ES-I3 (cell line): ENCODE data around the gene LDLRAD2.

ENCODE experiments used
- H3K36me3 ChIP-seq: 2 replicates; pipeline ENCODE4 v1.6.1; 2013; ENCODE audit warnings: mild to moderate bottlenecking, low read length, control low read depth, moderate library complexity; ENCODE audit not compliant: insufficient read depth
- H3K4me1 ChIP-seq: 2 replicates; pipeline ENCODE4 v1.6.1; 2013; ENCODE audit warnings: mild to moderate bottlenecking, control low read depth, low read length; ENCODE audit not compliant: insufficient read depth
- H3K9ac ChIP-seq: 2 replicates; pipeline ENCODE4 v1.6.1; 2013; ENCODE audit warnings: low read depth, mild to moderate bottlenecking, low read length, moderate library complexity
- H3K9me3 ChIP-seq: 2 replicates; pipeline ENCODE4 v1.6.1; 2013; ENCODE audit warnings: mild to moderate bottlenecking, low read length, moderate library complexity; ENCODE audit not compliant: control insufficient read depth, insufficient read depth

LDLRAD2 gene

DNA sequence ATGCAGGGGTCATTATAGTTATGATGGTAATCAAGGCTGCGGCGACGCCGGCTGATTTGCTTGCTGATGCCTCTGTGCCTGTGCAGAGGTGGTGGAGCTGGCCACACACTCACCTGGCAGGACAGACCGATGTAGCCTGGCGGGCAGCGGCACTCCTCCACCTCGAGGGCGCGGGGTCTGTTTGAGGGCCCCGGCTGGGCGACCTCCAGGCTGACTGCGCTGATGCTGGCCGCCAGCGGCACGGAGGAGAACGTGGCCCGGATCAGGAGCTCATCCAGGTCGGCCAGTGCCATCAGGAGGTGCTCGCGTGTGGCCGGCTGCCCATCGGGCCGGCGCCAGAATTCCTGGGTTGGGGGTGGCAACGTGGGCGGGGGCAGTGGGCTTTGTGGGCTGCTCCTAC lies 52.7 kb downstream of the LDLRAD2 start:
- H3K36me3 ChIP-seq: peaks cover 4% of the 10 kb centered on the region

DNA sequence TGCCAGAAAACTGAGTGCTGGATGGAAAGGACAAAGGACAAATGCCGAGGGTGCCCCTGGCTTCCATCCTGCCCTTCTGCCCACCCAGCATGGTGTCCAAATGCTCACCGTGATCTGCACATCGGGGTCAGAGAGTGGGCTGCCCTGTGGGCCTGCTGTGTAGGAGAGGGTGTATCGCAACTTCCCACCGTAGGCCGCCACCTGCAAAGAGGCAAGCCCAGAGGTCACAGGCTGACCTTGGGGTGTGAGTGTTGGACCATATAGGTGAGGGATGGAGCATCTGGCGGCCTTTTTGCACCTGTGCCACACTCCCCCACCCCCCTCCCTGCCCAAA lies 53.5 kb downstream of the LDLRAD2 start:
- H3K4me1 ChIP-seq: peaks cover 11% of the 10 kb centered on the region; the same call in 1 of the 2 replicates
- no peak overlapping the region for H3K9ac ChIP-seq
- peaks cover 4% of the 10 kb centered on the region for H3K36me3 ChIP-seq

More for the DNA sequence above, 52.7 kb downstream of the LDLRAD2 start:
- Histone ChIP-seq H3K9ac (no peak overlapping the region), H3K9me3 (no peaks in the 10 kb centered on the region), H3K4me1 (peaks cover 11% of the 10 kb centered on the region; the same call in 1 of the 2 replicates)

DNA sequence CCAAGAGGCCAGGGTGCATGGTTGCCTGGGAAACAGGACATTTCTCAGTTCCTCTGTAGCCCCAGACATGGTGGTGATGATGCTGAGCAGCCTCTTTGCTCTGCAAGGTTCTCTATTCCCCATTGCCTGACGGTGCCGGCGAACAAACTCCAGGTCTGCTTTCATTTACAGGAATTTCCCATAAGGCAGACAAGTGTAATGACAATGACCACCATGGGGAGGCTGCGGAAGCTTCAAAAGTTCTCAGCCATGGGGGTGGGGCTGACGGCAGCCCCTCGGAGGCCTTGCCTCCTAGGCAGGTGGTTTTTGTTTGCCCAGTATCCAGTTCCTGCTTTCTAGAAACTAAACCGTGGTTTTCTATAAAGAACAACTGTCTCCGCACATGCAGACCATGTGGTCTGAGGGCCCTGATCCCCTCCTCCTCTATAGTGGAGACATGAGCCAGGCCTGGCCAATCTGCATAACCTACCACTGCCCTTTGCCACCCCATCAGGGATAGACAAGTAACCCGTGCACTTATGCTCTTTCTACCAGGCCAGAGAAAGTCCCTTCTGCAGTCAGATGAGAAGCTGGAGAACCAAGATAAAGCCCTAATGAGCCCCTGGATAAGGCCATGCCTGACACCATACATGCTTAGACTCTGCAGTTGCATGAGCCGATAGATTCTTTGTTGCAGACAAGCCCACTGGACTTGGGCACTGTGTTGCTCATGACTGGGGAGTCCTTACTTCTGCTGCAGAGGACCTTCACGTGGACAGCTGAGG lies 54.1 kb downstream of the LDLRAD2 start:
- peaks cover 11% of the 10 kb centered on the region; the same call in 1 of the 2 replicates for H3K4me1 ChIP-seq
- no peaks in the 10 kb centered on the region for H3K9me3 ChIP-seq
- peaks cover 4% of the 10 kb centered on the region for H3K36me3 ChIP-seq
- H3K9ac ChIP-seq: no peak overlapping the region

More for the DNA sequence above, 53.5 kb downstream of the LDLRAD2 start:
- H3K9me3 ChIP-seq: no peaks in the 10 kb centered on the region

DNA sequence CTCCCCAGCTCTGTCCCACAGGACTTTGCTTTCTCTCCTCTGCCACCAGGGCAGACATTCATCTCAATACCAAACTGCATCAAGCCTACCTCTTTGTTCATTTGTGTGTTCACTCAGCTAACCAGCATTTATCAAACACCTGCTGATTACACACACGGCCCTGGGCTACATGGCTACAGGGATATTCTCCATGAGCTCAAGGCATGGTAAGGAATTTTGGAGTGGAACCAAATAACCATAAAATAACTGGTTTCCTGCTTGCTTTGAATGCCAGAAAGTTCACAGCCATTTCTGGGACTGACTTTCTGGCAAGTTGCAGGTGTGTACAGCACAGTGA lies 54.6 kb downstream of the LDLRAD2 start:
- peaks cover 11% of the 10 kb centered on the region; the same call in 1 of the 2 replicates for H3K4me1 ChIP-seq
- H3K9ac ChIP-seq: no peak overlapping the region
- peaks cover 1% of the 10 kb centered on the region for H3K36me3 ChIP-seq
- H3K9me3 ChIP-seq: no peaks in the 10 kb centered on the region

DNA sequence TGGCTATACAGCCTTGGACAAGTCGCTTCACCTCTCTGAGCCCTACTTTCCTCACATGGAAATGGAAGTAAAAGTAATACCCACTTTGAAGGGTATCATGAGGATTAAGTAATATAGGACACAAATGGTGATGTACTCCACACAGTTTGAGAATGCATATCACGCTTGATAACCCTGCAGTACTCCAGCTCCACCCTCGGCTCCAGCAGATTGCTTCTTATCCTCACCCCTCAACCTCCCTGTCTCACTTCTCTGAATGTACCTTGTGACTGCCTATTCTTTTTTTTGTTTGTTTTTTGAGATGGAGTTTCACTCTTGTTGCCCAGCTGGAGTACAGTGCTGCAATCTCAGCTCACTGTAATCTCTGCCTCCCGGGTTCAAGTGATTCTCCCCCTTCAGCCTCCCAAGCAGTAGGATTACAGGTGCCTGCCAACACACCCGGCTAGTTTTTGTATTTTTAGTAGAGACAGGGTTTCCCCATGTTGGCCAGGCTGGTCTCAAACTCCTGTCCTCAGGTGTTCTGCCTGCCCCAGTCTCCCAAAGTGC lies 55.5 kb downstream of the LDLRAD2 start:
- H3K4me1 ChIP-seq: peaks cover 11% of the 10 kb centered on the region; the same call in 1 of the 2 replicates

DNA sequence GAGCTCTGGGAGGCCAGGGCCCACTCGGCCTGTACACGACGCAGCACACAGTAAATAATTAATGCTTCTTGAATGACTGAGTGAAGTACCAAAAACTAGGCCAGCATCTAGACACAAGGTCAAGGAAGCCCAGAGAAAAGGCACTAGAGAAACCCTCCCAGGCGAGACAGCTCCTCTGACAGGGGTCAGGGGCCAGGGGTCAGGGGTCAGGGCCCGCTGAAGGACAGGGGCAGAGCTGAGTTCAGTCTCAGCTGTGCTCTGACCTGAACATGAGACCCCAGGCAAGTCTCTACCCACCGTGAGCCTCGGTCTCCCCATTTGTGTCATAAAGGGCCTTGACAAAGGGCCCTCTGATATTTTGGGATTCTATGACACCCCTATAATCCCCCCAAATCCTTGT lies 56.4 kb downstream of the LDLRAD2 start:
- Histone ChIP-seq H3K9me3 (no peaks in the 10 kb centered on the region), H3K36me3 (no peaks in the 10 kb centered on the region), H3K4me1 (peaks cover 11% of the 10 kb centered on the region; the same call in 1 of the 2 replicates), H3K9ac (no peak overlapping the region)

More for the DNA sequence above, 55.5 kb downstream of the LDLRAD2 start:
- H3K36me3 ChIP-seq: no peaks in the 10 kb centered on the region; the same call in 1 of the 2 replicates
- H3K9me3 ChIP-seq: no peaks in the 10 kb centered on the region
- H3K9ac ChIP-seq: no peak overlapping the region

DNA sequence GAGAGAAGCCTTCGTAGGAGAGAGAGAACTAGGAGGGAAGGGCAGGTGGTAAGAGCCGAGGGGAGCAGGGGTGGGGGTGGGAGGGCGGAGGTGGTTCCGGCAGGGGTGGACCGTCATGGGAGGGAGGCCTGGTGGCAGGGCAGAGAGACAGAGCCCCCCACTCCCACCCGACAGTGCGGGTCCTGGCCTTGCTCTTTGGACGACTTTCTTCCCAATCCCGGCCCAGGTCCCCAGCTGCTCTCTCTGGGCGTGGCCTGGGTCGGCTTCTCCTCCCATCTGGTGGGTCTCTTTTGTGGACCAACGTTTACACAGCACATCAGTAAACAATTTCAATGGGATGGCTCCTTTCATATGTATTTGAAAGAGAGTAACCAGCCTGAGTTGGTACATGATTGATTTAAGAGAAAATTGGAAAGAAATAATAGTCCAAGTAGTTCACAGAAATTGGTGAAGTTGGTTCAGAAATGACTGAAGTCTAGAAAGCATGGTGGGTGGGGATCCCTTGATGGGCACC lies 56.9 kb downstream of the LDLRAD2 start:
- Histone ChIP-seq H3K9ac (no peak overlapping the region), H3K36me3 (peaks cover under 1% of the 10 kb centered on the region; the same call in 1 of the 2 replicates), H3K9me3 (no peaks in the 10 kb centered on the region), H3K4me1 (peaks cover 11% of the 10 kb centered on the region; the same call in 1 of the 2 replicates)

DNA sequence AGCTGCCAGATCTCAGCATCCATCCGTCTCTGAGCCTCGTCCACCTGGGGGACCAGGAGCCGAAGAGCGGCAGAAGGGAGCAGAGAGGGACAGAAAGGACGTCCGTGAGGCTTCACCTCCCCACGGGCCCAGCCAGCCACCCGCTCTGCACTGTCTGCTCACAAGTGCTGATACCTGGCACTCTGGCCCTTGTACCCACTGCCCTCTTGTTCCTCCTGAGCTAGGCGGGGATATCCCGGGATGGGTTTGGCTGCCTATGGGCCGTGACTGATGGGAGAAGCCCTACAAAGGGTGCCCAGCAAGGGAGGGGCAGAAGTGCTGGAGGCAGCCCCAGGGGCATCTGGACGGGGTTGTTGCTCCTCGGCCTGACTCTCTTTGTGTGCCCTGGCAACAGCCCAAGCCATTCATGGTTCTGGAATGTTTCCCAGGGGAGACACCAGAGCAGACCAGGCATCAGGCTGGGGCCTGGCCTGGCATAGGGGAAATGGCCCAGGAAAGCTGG lies 57.6 kb downstream of the LDLRAD2 start:
- Histone ChIP-seq H3K9me3 (no peaks in the 10 kb centered on the region), H3K9ac (no peak overlapping the region), H3K4me1 (peaks cover 11% of the 10 kb centered on the region; the same call in 1 of the 2 replicates), H3K36me3 (peaks cover 5% of the 10 kb centered on the region)

DNA sequence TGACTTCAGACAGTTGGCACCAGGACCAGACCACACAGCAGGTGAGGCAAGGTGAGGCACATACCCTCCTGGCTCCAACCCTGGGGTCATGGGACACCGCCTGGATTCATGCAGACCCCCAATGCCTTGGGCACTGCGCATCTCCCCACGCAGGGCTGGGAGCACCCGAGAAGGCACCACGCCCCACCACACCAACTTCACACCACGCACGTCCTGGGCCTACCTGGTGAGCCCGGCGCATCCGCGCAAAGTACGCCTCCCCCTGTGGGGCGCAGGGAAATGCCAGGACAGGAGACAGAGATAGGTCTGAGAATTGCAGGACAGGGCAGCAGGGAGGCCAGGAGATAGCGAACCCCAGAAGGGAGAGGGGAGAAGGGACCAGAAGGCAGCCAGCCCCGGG lies 58.5 kb downstream of the LDLRAD2 start:
- Histone ChIP-seq H3K9me3 (no peaks in the 10 kb centered on the region), H3K36me3 (peaks cover 5% of the 10 kb centered on the region), H3K9ac (no peak overlapping the region), H3K4me1 (peaks cover 9% of the 10 kb centered on the region; the same call in 1 of the 2 replicates)

DNA sequence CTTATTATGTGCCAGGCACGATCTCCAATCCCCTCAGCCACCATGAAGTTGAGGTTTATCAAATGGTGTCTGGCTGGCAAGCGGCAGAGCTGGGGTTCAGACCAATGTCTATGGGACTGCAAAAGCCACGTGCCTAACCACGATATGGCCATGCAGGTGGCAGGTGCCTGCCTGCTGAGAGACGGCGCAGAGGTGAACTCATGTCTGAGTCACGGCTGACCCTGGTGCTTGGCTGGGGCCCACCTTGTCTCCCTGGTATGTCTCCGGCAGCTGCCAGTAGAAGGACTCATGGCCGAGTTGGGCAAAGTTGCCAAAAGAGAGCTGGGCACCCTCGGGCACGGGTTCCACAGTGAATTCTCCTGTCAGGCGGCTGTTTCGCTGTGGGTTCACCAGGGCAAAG lies 59.9 kb downstream of the LDLRAD2 start:
- Histone ChIP-seq H3K9me3 (no peaks in the 10 kb centered on the region), H3K4me1 (no peaks in the 10 kb centered on the region), H3K36me3 (peaks cover 5% of the 10 kb centered on the region), H3K9ac (no peak overlapping the region)

DNA sequence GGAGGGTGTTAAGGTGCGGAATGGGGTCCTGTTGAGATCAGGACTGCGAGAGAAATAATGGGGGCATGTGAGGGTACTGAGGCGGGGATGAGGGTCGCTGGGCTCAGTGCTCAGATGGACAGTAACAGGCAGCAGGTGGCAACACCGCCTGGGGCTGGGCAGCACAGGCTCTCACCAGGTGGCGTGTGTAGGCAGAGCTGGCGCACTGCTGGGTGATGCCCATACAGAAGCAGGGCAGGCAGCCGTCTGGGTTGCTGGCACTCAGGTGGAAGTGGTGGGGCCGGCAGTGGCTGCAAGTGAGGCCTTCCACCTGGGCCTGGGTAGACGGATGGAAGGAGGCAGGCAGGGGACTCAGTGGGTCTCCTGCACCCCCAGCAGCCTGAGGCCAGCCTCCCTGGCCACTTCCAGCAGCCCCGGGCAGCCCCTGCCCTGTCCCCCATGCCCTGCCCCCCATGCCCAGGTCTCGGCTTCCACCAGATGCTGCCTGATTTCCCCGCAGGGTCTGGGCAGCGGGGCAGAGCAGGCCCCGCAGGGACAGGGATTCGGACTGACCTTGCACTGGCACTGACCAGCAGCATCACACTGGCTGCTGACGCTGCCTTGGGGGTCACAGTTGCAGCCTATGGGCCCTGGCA lies 60.5 kb downstream of the LDLRAD2 start:
- Histone ChIP-seq H3K9ac (no peak overlapping the region), H3K36me3 (peaks cover 5% of the 10 kb centered on the region), H3K9me3 (no peaks in the 10 kb centered on the region), H3K4me1 (no peaks in the 10 kb centered on the region)

DNA sequence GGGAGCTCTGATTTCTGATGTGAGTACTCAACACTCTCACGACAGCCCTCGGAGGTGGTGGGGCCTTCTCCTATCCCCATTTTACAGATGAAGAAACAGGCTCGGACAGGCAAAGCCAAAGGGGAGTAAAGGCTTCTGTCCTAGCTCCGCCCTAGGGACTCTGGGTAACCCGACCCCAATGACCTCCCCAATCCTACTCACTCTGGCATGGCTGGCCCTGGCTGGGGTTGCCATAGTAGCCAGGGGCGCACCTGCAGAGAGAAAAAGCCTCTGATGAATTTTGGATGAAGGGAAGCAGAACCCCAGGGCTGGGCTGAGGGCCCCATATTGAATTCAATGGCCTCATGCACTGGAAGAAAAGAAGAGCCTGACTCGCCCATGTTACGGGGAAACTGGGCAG lies 61.1 kb downstream of the LDLRAD2 start:
- Histone ChIP-seq H3K36me3 (peaks cover 5% of the 10 kb centered on the region), H3K9me3 (no peaks in the 10 kb centered on the region), H3K9ac (no peak overlapping the region), H3K4me1 (no peaks in the 10 kb centered on the region)

DNA sequence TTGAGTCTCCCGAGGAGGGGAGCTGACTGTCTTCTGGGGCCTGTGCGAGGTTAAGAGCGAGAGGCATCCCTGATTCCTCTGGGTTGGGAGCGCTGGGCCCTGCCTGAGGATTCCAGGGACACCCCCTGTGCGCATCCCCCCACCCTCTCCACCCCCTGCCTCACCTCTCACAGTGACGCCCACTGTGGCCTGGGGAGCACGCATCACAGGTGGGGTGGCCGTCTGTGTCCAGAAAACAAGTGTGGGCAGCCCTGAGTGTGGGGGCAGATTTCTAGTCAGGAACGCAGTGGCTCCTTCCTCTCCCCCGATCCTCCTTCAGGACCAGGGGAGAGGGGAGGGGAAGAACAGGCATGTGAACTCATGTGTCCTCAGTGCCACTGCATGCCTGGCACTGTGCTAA lies 61.7 kb downstream of the LDLRAD2 start:
- H3K4me1 ChIP-seq: no peaks in the 10 kb centered on the region
- no peaks in the 10 kb centered on the region for H3K9me3 ChIP-seq
- H3K36me3 ChIP-seq: peaks cover 5% of the 10 kb centered on the region
- H3K9ac ChIP-seq: no peak overlapping the region

DNA sequence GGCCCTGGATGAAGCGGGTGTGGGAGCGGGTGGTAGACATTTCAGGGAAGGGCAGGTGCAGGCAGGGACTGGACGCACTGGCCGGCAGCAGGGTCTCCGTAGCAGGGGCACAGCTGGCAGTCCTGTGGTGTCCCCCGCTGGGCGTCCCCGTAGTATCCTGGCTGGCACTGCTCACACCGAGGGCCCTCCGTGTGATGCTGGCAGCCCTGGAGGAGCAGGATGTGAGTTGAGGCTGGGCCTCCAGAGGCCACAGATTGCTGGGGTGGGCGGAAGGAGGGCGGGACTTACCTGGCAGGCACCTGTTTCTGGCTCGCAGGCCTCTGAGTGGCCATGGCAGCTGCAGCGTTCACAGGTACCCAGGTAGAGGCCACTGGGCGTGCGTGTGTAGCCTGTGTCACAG lies 62.3 kb downstream of the LDLRAD2 start:
- Histone ChIP-seq H3K9me3 (no peaks in the 10 kb centered on the region), H3K36me3 (peaks cover 8% of the 10 kb centered on the region), H3K4me1 (no peaks in the 10 kb centered on the region), H3K9ac (no peak overlapping the region)
